ENCODE measurements around the gene STARD3. TPM values are rescaled to one million over a fixed set of nuclear protein-coding genes. Genes with fewer than 3 reads are reported as not detected.
A peak's percentile ranks its signal among the peaks of the same experiment; 100 is the strongest.

STARD3 gene
- total and polyA plus RNA-seq, 9 of the 15 experiments (the other 6 are each of a cell fraction or from before 2014, with no cell fraction given) = 0.63 to 87.0 (median 46.0) TPM

GRCh38 chr17:39636927-39637736 is at the start of gene STARD3 (continued):
- TF ChIP-seq ZNF592 (IDR thresholded peaks at IDR 0.05) (no peak; the same call in 1 of the 2 replicates), ZNF766 (CRISPR knock-in tag; conservative IDR thresholded peaks at IDR 0.05) (no peak), CC2D1A (IDR thresholded peaks at IDR 0.05) (no peak), MXD1 (CRISPR knock-in tag; IDR thresholded peaks at IDR 0.05; ENCODE audit: borderline replicate concordance, poor library complexity, severe bottlenecking) (no peak), ZNF253 (CRISPR knock-in tag; conservative IDR thresholded peaks at IDR 0.05) (no peak), FOXP1 (CRISPR knock-in tag; IDR thresholded peaks at IDR 0.05) (no peak), TEAD1 (CRISPR knock-in tag; IDR thresholded peaks at IDR 0.05) (peak in 1 of 2 experiments; percentile 34; a peak in 1 of 4 replicates), PML (IDR thresholded peaks at IDR 0.05; ENCODE audit: low read length) (no peak; the same call in 1 of the 2 replicates), POU5F1 (IDR thresholded peaks at IDR 0.05; ENCODE audit: borderline replicate concordance, low read depth, low read length, partially characterized antibody) (no peak), NCOA6 (IDR thresholded peaks at IDR 0.05) (no peak), KAT2B (IDR thresholded peaks at IDR 0.05; ENCODE audit: low read depth, low read length) (no peak), HDAC8 (tag; IDR thresholded peaks at IDR 0.05) (no peak), YY1 (IDR thresholded peaks at IDR 0.05; ENCODE audit: borderline replicate concordance in 1 of 3, control insufficient read depth in 1 of 3, extremely low read depth in 1 of 3, insufficient read depth in 3 of 3, insufficient read length in 1 of 3, insufficient replicate concordance in 2 of 3, low read depth in 1 of 3, low read length in 2 of 3) (peak in 2 of 3 experiments; percentile 54 to 78), HNRNPH1 (optimal IDR thresholded peaks at IDR 0.05; ENCODE audit: low read depth, low read length) (no peak), ZNF707 (CRISPR knock-in tag; conservative IDR thresholded peaks at IDR 0.05) (no peak)
- TF ChIP-seq, protein P1, sequence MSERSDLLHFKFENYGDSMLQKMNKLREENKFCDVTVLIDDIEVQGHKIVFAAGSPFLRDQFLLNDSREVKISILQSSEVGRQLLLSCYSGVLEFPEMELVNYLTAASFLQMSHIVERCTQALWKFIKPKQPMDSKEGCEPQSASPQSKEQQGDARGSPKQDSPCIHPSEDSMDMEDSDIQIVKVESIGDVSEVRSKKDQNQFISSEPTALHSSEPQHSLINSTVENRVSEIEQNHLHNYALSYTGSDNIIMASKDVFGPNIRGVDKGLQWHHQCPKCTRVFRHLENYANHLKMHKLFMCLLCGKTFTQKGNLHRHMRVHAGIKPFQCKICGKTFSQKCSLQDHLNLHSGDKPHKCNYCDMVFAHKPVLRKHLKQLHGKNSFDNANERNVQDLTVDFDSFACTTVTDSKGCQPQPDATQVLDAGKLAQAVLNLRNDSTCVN (CRISPR knock-in tag; IDR thresholded peaks at IDR 0.05) = no peak
- TF ChIP-seq, protein P2, sequence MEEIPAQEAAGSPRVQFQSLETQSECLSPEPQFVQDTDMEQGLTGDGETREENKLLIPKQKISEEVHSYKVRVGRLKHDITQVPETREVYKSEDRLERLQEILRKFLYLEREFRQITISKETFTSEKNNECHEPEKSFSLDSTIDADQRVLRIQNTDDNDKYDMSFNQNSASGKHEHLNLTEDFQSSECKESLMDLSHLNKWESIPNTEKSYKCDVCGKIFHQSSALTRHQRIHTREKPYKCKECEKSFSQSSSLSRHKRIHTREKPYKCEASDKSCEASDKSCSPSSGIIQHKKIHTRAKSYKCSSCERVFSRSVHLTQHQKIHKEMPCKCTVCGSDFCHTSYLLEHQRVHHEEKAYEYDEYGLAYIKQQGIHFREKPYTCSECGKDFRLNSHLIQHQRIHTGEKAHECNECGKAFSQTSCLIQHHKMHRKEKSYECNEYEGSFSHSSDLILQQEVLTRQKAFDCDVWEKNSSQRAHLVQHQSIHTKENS (CRISPR knock-in tag; IDR thresholded peaks at IDR 0.05) = no peak
- TF ChIP-seq, protein P3, sequence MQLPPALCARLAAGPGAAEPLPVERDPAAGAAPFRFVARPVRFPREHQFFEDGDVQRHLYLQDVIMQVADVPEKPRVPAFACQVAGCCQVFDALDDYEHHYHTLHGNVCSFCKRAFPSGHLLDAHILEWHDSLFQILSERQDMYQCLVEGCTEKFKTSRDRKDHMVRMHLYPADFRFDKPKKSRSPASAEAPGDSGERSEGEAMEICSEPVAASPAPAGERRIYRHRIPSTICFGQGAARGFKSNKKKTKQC (CRISPR knock-in tag; IDR thresholded peaks at IDR 0.05) = no peak
